K562 (cell line): ENCODE data around the gene ZNF785. TPM values are rescaled to one million over a fixed set of nuclear protein-coding genes. Genes with fewer than 3 reads are reported as not detected.

Experiments
- ATAC-seq: fragments of 200-7000 bp; cut with Tn5 transposase; 3 replicates; pipeline ENCODE4 v1.9.1; 2020; ENCODE audit warnings: moderate library complexity
- BruUV-seq: library from RNA; stranded (reverse); fragments of 400-500 nt; replicated peaks from 2 replicates; lab custom pipeline; 2021; lab: Mats Ljungman, UMichigan
- CTCF ChIA-PET: fragments of 300-600 bp; formaldehyde crosslinking; extraction: SDS; loops from one replicate; lab custom pipeline; 2021; ENCODE audit warnings: low intra/inter-chr PET ratio; lab: Yijun Ruan, JAX
- POLR2A ChIA-PET: fragments of 300-600, 350-650 bp; sonication (Branson Sonifier 250); formaldehyde crosslinking; extraction: SDS; loops from one replicate; lab custom pipeline; 2021; ENCODE audit warnings: antibody characterized with exemption, inconsistent platforms; lab: Yijun Ruan, JAX
- DNase-seq, 4 experiments: peaks; one replicate each; pipeline versions ENCODE4 v3.0.0 to v3.0.0-alpha.2; 2011 to 2018; ENCODE audit warnings: low spot score in 3 of 4, mixed read lengths in 3 of 4; ENCODE audit errors: extremely low read depth in 1 of 4
- FAIRE-seq: peaks from 2 replicates; lab custom pipeline; 2011; peaks lifted over from hg19 to GRCh38; lab: Jason Lieb, UNC
- H2AFZ ChIP-seq: 2 replicates; pipeline ENCODE4 v1.6.0; 2011; ENCODE audit warnings: low read depth, low read length, control low read depth, inconsistent platforms
- H3K27ac ChIP-seq: fragments of 200-600 bp; 3 replicates; pipeline ENCODE4 v1.8.0; 2011; ENCODE audit warnings: low read depth, mild to moderate bottlenecking, control low read depth, inconsistent platforms, low read length, moderate library complexity, mixed read lengths; ENCODE audit errors: extremely low read depth
- H3K27me3 ChIP-seq, 2 experiments: fragments of 300-600 bp in 1 of 2; 2 replicates in 1 of 2; 3 replicates in 1 of 2; pipeline versions ENCODE4 v1.6.0 to v1.8.0; 2011; ENCODE audit warnings: inconsistent platforms in 2 of 2, low read length in 2 of 2, mild to moderate bottlenecking in 1 of 2, mixed read lengths in 1 of 2, moderate library complexity in 1 of 2; ENCODE audit not compliant: control insufficient read depth in 2 of 2, insufficient read depth in 2 of 2
- H3K36me3 ChIP-seq: fragments of 300-600 bp; 3 replicates; pipeline ENCODE4 v1.8.0; 2011; ENCODE audit warnings: mild to moderate bottlenecking, low read length, inconsistent platforms; ENCODE audit not compliant: control insufficient read depth, insufficient read depth
- H3K4me1 ChIP-seq, 2 experiments: fragments of 200-600 bp in 1 of 2; replicated peaks in 1 of 2; 2 replicates in 1 of 2; 3 replicates in 1 of 2; pipeline versions ENCODE4 v1.5.1 to v1.8.0; 2011; ENCODE audit warnings: inconsistent platforms in 2 of 2, low read length in 2 of 2, mild to moderate bottlenecking in 1 of 2, mixed read lengths in 1 of 2, moderate library complexity in 1 of 2; ENCODE audit not compliant: control insufficient read depth in 2 of 2, insufficient read depth in 2 of 2
- H3K4me2 ChIP-seq: 2 replicates; pipeline ENCODE4 v1.6.1; 2011; ENCODE audit warnings: low read length, control low read depth, inconsistent platforms, mixed read lengths; ENCODE audit not compliant: insufficient read depth
- H3K4me3 ChIP-seq: fragments of 200-600 bp; sonication (generic), shearing (Covaris generic); 2 replicates; pipeline ENCODE4 v1.5.1; 2016; ENCODE audit warnings: control low read depth, inconsistent platforms
- H3K79me2 ChIP-seq: fragments of 200-600 bp; 3 replicates; pipeline ENCODE4 v1.8.0; 2011; ENCODE audit warnings: low read length, inconsistent platforms; ENCODE audit not compliant: control insufficient read depth, insufficient read depth
- H3K9ac ChIP-seq, 2 experiments: 2 replicates each; pipeline versions ENCODE4 v1.6.0 to v1.6.1; 2011; ENCODE audit warnings: low read depth in 2 of 2, low read length in 2 of 2, control low read depth in 1 of 2, inconsistent platforms in 1 of 2, mild to moderate bottlenecking in 1 of 2, mixed read lengths in 1 of 2; ENCODE audit not compliant: insufficient read depth in 1 of 2
- H3K9me1 ChIP-seq: one replicate; pipeline ENCODE4 v1.6.0; 2011; ENCODE audit warnings: inconsistent platforms, mild to moderate bottlenecking, low read length, moderate library complexity; ENCODE audit not compliant: control insufficient read depth, insufficient read depth
- H3K9me3 ChIP-seq: replicated peaks from 2 replicates; pipeline ENCODE4 v1.5.1; 2011; ENCODE audit warnings: low read depth, low read length, inconsistent platforms; ENCODE audit not compliant: control insufficient read depth, insufficient read depth
- H4K20me1 ChIP-seq: replicated peaks from 2 replicates; pipeline ENCODE4 v1.6.1; 2011; ENCODE audit warnings: low read length, inconsistent platforms, mixed read lengths; ENCODE audit not compliant: control insufficient read depth, insufficient read depth
- AFF1 ChIP-seq, 2 experiments: fragments of 450-650 bp; IDR thresholded peaks; 2 replicates each; pipeline ENCODE4 v1.6.1; 2018; ENCODE audit warnings: mild to moderate bottlenecking in 2 of 2, low read depth in 1 of 2; ENCODE audit not compliant: partially characterized antibody in 2 of 2
- AFF4 ChIP-seq: sonication (generic); formaldehyde crosslinking; IDR thresholded peaks from 2 replicates; pipeline ENCODE4 v1.8.0; 2023; ENCODE audit warnings: mild to moderate bottlenecking, missing genetic modification reagents
- BACH1 ChIP-seq: fragments of 200-800 bp; sonication (Bioruptor generic); IDR thresholded peaks from 2 replicates; pipeline ENCODE4 v1.6.1; 2016; ENCODE audit warnings: missing genetic modification characterization, missing compliant biosample characterization
- EGR1 ChIP-seq: fragments of 450-650 bp; conservative IDR thresholded peaks from 2 replicates; pipeline ENCODE4 v1.6.1; 2017; ENCODE audit warnings: mild to moderate bottlenecking
- ETV6 ChIP-seq, 3 experiments: fragments of 150-350 bp in 1 of 3; sonication (generic) in 1 of 3; formaldehyde crosslinking in 1 of 3; IDR thresholded peaks; 2 replicates each; pipeline versions ENCODE4 v1.6.1 to v1.8.0; 2014 to 2022; ENCODE audit warnings: borderline replicate concordance in 2 of 3, low read depth in 2 of 3, antibody characterized with exemption in 1 of 3, low read length in 1 of 3, mild to moderate bottlenecking in 1 of 3, missing genetic modification reagents in 1 of 3
- HIVEP1 ChIP-seq: fragments of 250-450 bp; sonication (Bioruptor Pico); IDR thresholded peaks from 2 replicates; pipeline ENCODE4 v1.4.0; 2020; ENCODE audit warnings: mild to moderate bottlenecking
- ILF3 ChIP-seq: fragments of 450-650 bp; IDR thresholded peaks from 2 replicates; pipeline ENCODE4 v1.6.1; 2018; ENCODE audit warnings: antibody characterized with exemption, mild to moderate bottlenecking, moderate library complexity, borderline replicate concordance
- KHSRP ChIP-seq: fragments of 450-650 bp; IDR thresholded peaks from 2 replicates; pipeline ENCODE4 v1.6.1; 2017
- KLF16 ChIP-seq: IDR thresholded peaks from 2 replicates; pipeline ENCODE4 v1.6.1; 2016; ENCODE audit warnings: antibody characterized with exemption
- NCOA1 ChIP-seq: fragments of 450-650 bp; IDR thresholded peaks from 2 replicates; pipeline ENCODE4 v1.6.1; 2016; ENCODE audit warnings: low read depth
- POLR2A ChIP-seq: fragments of 450-650 bp; conservative IDR thresholded peaks from 2 replicates; pipeline ENCODE4 v1.6.1; 2016
- POLR2G ChIP-seq: fragments of 200-400 bp; formaldehyde crosslinking; IDR thresholded peaks from 2 replicates; pipeline ENCODE4 v1.6.1; 2017; ENCODE audit warnings: low read depth, mild to moderate bottlenecking, antibody characterized with exemption, low read length, moderate library complexity
- RFX1 ChIP-seq: fragments of 450-650 bp; IDR thresholded peaks from 2 replicates; pipeline ENCODE4 v1.6.1; 2016; ENCODE audit warnings: mild to moderate bottlenecking, moderate library complexity
- ZNF184 ChIP-seq: sonication (generic); formaldehyde crosslinking; IDR thresholded peaks from 2 replicates; pipeline ENCODE4 v1.5.0; 2020; ENCODE audit warnings: missing genetic modification reagents
- ZSCAN29 ChIP-seq: fragments of 450-650 bp; IDR thresholded peaks from 2 replicates; pipeline ENCODE4 v1.6.1; 2017
- WGBS: fragments of 100-300 bp; shearing (Covaris generic); methylation state at CpG from one replicate; pipeline ENCODE4 v1.1.6; 2016; ENCODE audit warnings: low coverage, mixed read lengths; ENCODE audit not compliant: insufficient coverage; ENCODE audit errors: missing lambda C conversion rate; 5-methylcytosine and 5-hydroxymethylcytosine counted together
- in situ Hi-C: fragments of 300-500 bp; cut with MboI; formaldehyde crosslinking; loops from 4 replicates; pipeline ENCODE4 v1.15.0; 2018; ENCODE audit warnings: inconsistent platforms, mixed read lengths
- intact Hi-C: fragments of 100-400 bp; cut with micrococcal nuclease; formaldehyde crosslinking; loops from 2 replicates; pipeline ENCODE4 v1.14.2; 2022
- polyA plus RNA-seq, 8 experiments: library from polyadenylated mRNA; depleted of rRNA in 4 of 8; stranded (reverse) in 5 of 8; unstranded in 3 of 8; fragments of >200 nt; fragmentation: Nextera tagmentation in 2 of 8; fragmentation: Illumina TruSeq in 1 of 8; extraction: Ambion mirVana in 2 of 8; extraction: Trizol in 1 of 8; gene quantifications; 2 replicates each; pipeline versions ENCODE4 v1.2.1 to v1.2.3, GENCODE V29; 2011 to 2014; ENCODE audit warnings: inconsistent platforms in 1 of 8, missing spikeins in 1 of 8
- total RNA-seq, 7 experiments: library from RNA; depleted of rRNA in 6 of 7; stranded (reverse); fragments of >200 nt in 6 of 7; fragmentation: Illumina TruSeq in 2 of 7; extraction: Trizol in 2 of 7; gene quantifications; 2 replicates each; pipeline versions ENCODE4 v1.2.1 to v1.2.3, GENCODE V29; 2011 to 2021; ENCODE audit warnings: low replicate concordance in 1 of 7

The ZNF785 gene
- total and polyA plus RNA-seq, 9 of the 15 experiments (the other 6 are each of a cell fraction or from before 2014, with no cell fraction given) = 0.64 to 11.0 (median 6.4) TPM

- Histone ChIP-seq H2AFZ (no peak overlapping the region), H3K4me3 (no peak overlapping the region), H3K4me1 (peaks cover 7 to 24% of the 10 kb centered on the region in 2 experiments; a peak in 4 of 5 replicates), H3K9me1 (no peaks in the 10 kb centered on the region), H3K79me2 (peaks cover 17% of the 10 kb centered on the region), H4K20me1 (no peaks in the 10 kb centered on the region), H3K4me2 (no peak overlapping the region), H3K27ac (no peak overlapping the region), H3K9ac (no peak overlapping the region), H3K27me3 (no peaks in the 10 kb centered on the region), H3K9me3 (no peaks in the 10 kb centered on the region), H3K36me3 (peaks cover 60% of the 10 kb centered on the region)
- FAIRE-seq = no peak
- intact Hi-C loops (no loop called here), in situ Hi-C loops (no loop called here)
- no peak for DNase-seq
- BruUV-seq = no TSS peak
- ATAC-seq = no peak
- 98% methylated on average over 9 of the region's 15 CpGs for WGBS
- CTCF ChIA-PET = no interaction called here
- no peak for TF ChIP-seq RFX1
- no peak for TF ChIP-seq KLF16
- TF ChIP-seq NCOA1 = no peak
- TF ChIP-seq ETV6 (IDR thresholded peaks at IDR 0.05; ENCODE audit: borderline replicate concordance in 1 of 2, low read depth in 2 of 2, low read length in 1 of 2) = no peak
- TF ChIP-seq ETV6 (CRISPR knock-in tag; IDR thresholded peaks at IDR 0.05; ENCODE audit: borderline replicate concordance) = no peak
- no peak for TF ChIP-seq BACH1 (tag)
- no peak for TF ChIP-seq POLR2A
- TF ChIP-seq KHSRP = no peak
- no peak for TF ChIP-seq EGR1
- TF ChIP-seq HIVEP1 (CRISPR knock-in tag) = no peak
- no peak for TF ChIP-seq ILF3
- TF ChIP-seq AFF4 (CRISPR knock-in tag) = no peak
- no peak for TF ChIP-seq ZSCAN29
- no peak for TF ChIP-seq AFF1 (IDR thresholded peaks at IDR 0.05; ENCODE audit: low read depth in 1 of 2, partially characterized antibody in 2 of 2)
- TF ChIP-seq POLR2G = no peak
- TF ChIP-seq ZNF184 (CRISPR knock-in tag) = no peak
- POLR2A ChIA-PET = interaction anchor here (0.6 to 0.8 kb wide), 2 partner anchors 69 to 115 kb away, joined by 3 read pairs; no protein-coding TSS in a partner anchor
These were observed 19.7 kb upstream of the ZNF785 start for GRCh38 chr16:30605158-30605557.
